Stimulated activated naive B cell treated with anti-CD40 and anti-IgM and Interleukin-4, amounts not matched to agents 10 μg/mL and 1 μg/mL and 100 μg/mL, for 72 hours (primary cell): ENCODE results near the gene RTTN.

Experiments used
- ATAC-seq, 2 donors: fragments of 150-1000 bp; cut with Tn5 transposase; replicated peaks; 2 replicates each; pipeline ENCODE4 v1.10.0; 2021; ENCODE audit warnings: moderate library complexity in 1 of 2
- DNase-seq: peaks from one replicate; pipeline ENCODE4 v3.0.0; 2021
- H3K27ac Mint-ChIP-seq: one replicate; pipeline ENCODE4 v1.8.0; 2022; ENCODE audit warnings: mild to moderate bottlenecking, mixed read lengths
- H3K27me3 Mint-ChIP-seq, 2 donors: one replicate each; pipeline ENCODE4 v1.8.0; 2022; ENCODE audit warnings: mixed read lengths in 2 of 2
- H3K36me3 Mint-ChIP-seq, 2 donors: one replicate each; pipeline ENCODE4 v1.8.0; 2022; ENCODE audit warnings: mixed read lengths in 2 of 2, mild to moderate bottlenecking in 1 of 2
- H3K4me1 Mint-ChIP-seq, 2 donors: one replicate each; pipeline ENCODE4 v1.8.0; 2022; ENCODE audit warnings: mixed read lengths in 2 of 2, mild to moderate bottlenecking in 1 of 2
- H3K4me3 Mint-ChIP-seq, 2 donors: one replicate each; pipeline ENCODE4 v1.8.0; 2022; ENCODE audit warnings: mild to moderate bottlenecking in 2 of 2, mixed read lengths in 2 of 2, moderate library complexity in 1 of 2
- H3K9me3 Mint-ChIP-seq, 2 donors: one replicate each; pipeline ENCODE4 v1.8.0; 2022; ENCODE audit warnings: mixed read lengths in 2 of 2, mild to moderate bottlenecking in 1 of 2

Gene RTTN

GRCh38 chr18:70030728-70031127, 174.8 kb downstream of the RTTN start:
- Mint-ChIP-seq H3K36me3 (peaks cover 28 to 46% of the 10 kb centered on the region in 2 donors), H3K27me3 (no peaks in the 10 kb centered on the region), H3K27ac (no peak overlapping the region), H3K9me3 (no peaks in the 10 kb centered on the region), H3K4me1 (no peaks in the 10 kb centered on the region), H3K4me3 (no peak overlapping the region)
- ATAC-seq (no peak), DNase-seq (no peak)

- ATAC-seq (no peak), DNase-seq (no peak)
- peaks cover 35 to 49% of the 10 kb centered on the region in 2 donors for H3K36me3 Mint-ChIP-seq
- no peaks in the 10 kb centered on the region for H3K27me3 Mint-ChIP-seq
- no peak overlapping the region for H3K4me3 Mint-ChIP-seq
- no peak overlapping the region for H3K27ac Mint-ChIP-seq
- H3K4me1 Mint-ChIP-seq, result no peaks in the 10 kb centered on the region
- H3K9me3 Mint-ChIP-seq, result no peaks in the 10 kb centered on the region
These were observed 176.3 kb downstream of the RTTN start for GRCh38 chr18:70029163-70029562.

GRCh38 chr18:70028734-70029133, 176.8 kb downstream of the RTTN start:
- ATAC-seq (no peak), DNase-seq (no peak)
- no peaks in the 10 kb centered on the region for H3K4me1 Mint-ChIP-seq
- no peaks in the 10 kb centered on the region for H3K9me3 Mint-ChIP-seq
- H3K27me3 Mint-ChIP-seq, result no peaks in the 10 kb centered on the region
- H3K27ac Mint-ChIP-seq, result no peak overlapping the region
- no peak overlapping the region for H3K4me3 Mint-ChIP-seq
- peaks cover 34 to 49% of the 10 kb centered on the region in 2 donors for H3K36me3 Mint-ChIP-seq

GRCh38 chr18:70028084-70028483, 177.4 kb downstream of the RTTN start:
- no peaks in the 10 kb centered on the region for H3K9me3 Mint-ChIP-seq
- no peak for ATAC-seq

GRCh38 chr18:70025580-70025979, 179.9 kb downstream of the RTTN start:
- no peak for DNase-seq
- H3K4me3 Mint-ChIP-seq, result no peak overlapping the region
- H3K27ac Mint-ChIP-seq, result no peak overlapping the region
- no peaks in the 10 kb centered on the region for H3K9me3 Mint-ChIP-seq
- ATAC-seq, result no peak
- peaks cover 40 to 50% of the 10 kb centered on the region in 2 donors for H3K36me3 Mint-ChIP-seq
- H3K4me1 Mint-ChIP-seq, result no peaks in the 10 kb centered on the region
- no peaks in the 10 kb centered on the region for H3K27me3 Mint-ChIP-seq

More at GRCh38 chr18:70028084-70028483, 177.4 kb downstream of the RTTN start:
- H3K4me3 Mint-ChIP-seq, result no peak overlapping the region
- no peak for DNase-seq
- H3K27ac Mint-ChIP-seq, result no peak overlapping the region
- no peaks in the 10 kb centered on the region for H3K4me1 Mint-ChIP-seq
- peaks cover 38 to 48% of the 10 kb centered on the region in 2 donors for H3K36me3 Mint-ChIP-seq
- H3K27me3 Mint-ChIP-seq, result no peaks in the 10 kb centered on the region

- H3K36me3 Mint-ChIP-seq, result peaks cover 41 to 50% of the 10 kb centered on the region in 2 donors
- H3K27me3 Mint-ChIP-seq, result no peaks in the 10 kb centered on the region
- DNase-seq (no peak), ATAC-seq (no peak)
- H3K4me3 Mint-ChIP-seq, result no peak overlapping the region
- H3K27ac Mint-ChIP-seq, result no peak overlapping the region
- H3K4me1 Mint-ChIP-seq, result no peaks in the 10 kb centered on the region
- no peaks in the 10 kb centered on the region for H3K9me3 Mint-ChIP-seq
These were observed 180.7 kb downstream of the RTTN start for GRCh38 chr18:70024829-70025228.

GRCh38 chr18:70024093-70024492, 181.4 kb downstream of the RTTN start:
- H3K9me3 Mint-ChIP-seq, result no peaks in the 10 kb centered on the region
- H3K27ac Mint-ChIP-seq, result no peak overlapping the region
- H3K36me3 Mint-ChIP-seq, result peaks cover 42 to 50% of the 10 kb centered on the region in 2 donors
- no peaks in the 10 kb centered on the region for H3K27me3 Mint-ChIP-seq
- H3K4me1 Mint-ChIP-seq, result no peaks in the 10 kb centered on the region
- H3K4me3 Mint-ChIP-seq, result no peak overlapping the region
- ATAC-seq, result no peak
- no peak for DNase-seq

- ATAC-seq, result no peak
- Mint-ChIP-seq H3K36me3 (peaks cover 43 to 45% of the 10 kb centered on the region in 2 donors), H3K9me3 (no peaks in the 10 kb centered on the region), H3K27me3 (no peaks in the 10 kb centered on the region), H3K27ac (no peak overlapping the region), H3K4me3 (no peak overlapping the region), H3K4me1 (no peaks in the 10 kb centered on the region)
- no peak for DNase-seq
These were observed 182.9 kb downstream of the RTTN start for GRCh38 chr18:70022636-70023035.

- Mint-ChIP-seq H3K9me3 (no peaks in the 10 kb centered on the region), H3K27ac (no peak overlapping the region), H3K4me1 (no peaks in the 10 kb centered on the region), H3K27me3 (no peaks in the 10 kb centered on the region), H3K36me3 (peaks cover 43 to 47% of the 10 kb centered on the region in 2 donors), H3K4me3 (no peak overlapping the region)
- DNase-seq, result no peak
- no peak for ATAC-seq
These were observed 184.0 kb downstream of the RTTN start for GRCh38 chr18:70021498-70021897.

GRCh38 chr18:70021043-70021442, 184.4 kb downstream of the RTTN start:
- Mint-ChIP-seq H3K36me3 (peaks cover 40 to 46% of the 10 kb centered on the region in 2 donors), H3K27ac (no peak overlapping the region), H3K27me3 (no peaks in the 10 kb centered on the region), H3K4me1 (no peaks in the 10 kb centered on the region), H3K9me3 (no peaks in the 10 kb centered on the region), H3K4me3 (no peak overlapping the region)
- DNase-seq (no peak), ATAC-seq (no peak)

- no peaks in the 10 kb centered on the region for H3K9me3 Mint-ChIP-seq
These were observed 185.5 kb downstream of the RTTN start for GRCh38 chr18:70019991-70020390.

GRCh38 chr18:70019136-70019535, 186.4 kb downstream of the RTTN start:
- DNase-seq (no peak), ATAC-seq (no peak)
- no peak overlapping the region for H3K4me3 Mint-ChIP-seq
- no peaks in the 10 kb centered on the region for H3K27me3 Mint-ChIP-seq
- H3K36me3 Mint-ChIP-seq, result peaks cover 36 to 49% of the 10 kb centered on the region in 2 donors
- H3K9me3 Mint-ChIP-seq, result no peaks in the 10 kb centered on the region
- peaks cover 0 to 3% of the 10 kb centered on the region in 2 donors for H3K4me1 Mint-ChIP-seq
- no peak overlapping the region for H3K27ac Mint-ChIP-seq

More at GRCh38 chr18:70019991-70020390, 185.5 kb downstream of the RTTN start:
- DNase-seq (no peak), ATAC-seq (no peak)
- Mint-ChIP-seq H3K36me3 (peaks cover 38 to 47% of the 10 kb centered on the region in 2 donors), H3K27ac (no peak overlapping the region), H3K4me1 (peaks cover 0 to 3% of the 10 kb centered on the region in 2 donors), H3K4me3 (no peak overlapping the region), H3K27me3 (no peaks in the 10 kb centered on the region)

- ATAC-seq, result no peak
- Mint-ChIP-seq H3K9me3 (peaks cover 10 to 12% of the 10 kb centered on the region in 2 donors), H3K27me3 (no peaks in the 10 kb centered on the region), H3K4me3 (no peak overlapping the region), H3K4me1 (peaks cover 0 to 3% of the 10 kb centered on the region in 2 donors), H3K27ac (no peak overlapping the region), H3K36me3 (peaks cover 31 to 51% of the 10 kb centered on the region in 2 donors)
- DNase-seq, result no peak
These were observed 190.4 kb downstream of the RTTN start for GRCh38 chr18:70015127-70015526.

GRCh38 chr18:70005580-70005979, 199.9 kb downstream of the RTTN start:
- no peak overlapping the region for H3K27ac Mint-ChIP-seq

GRCh38 chr18:70004696-70005095, 200.8 kb downstream of the RTTN start:
- no peak overlapping the region for H3K27ac Mint-ChIP-seq
- H3K4me1 Mint-ChIP-seq, result peaks cover 0 to 2% of the 10 kb centered on the region in 2 donors
- H3K9me3 Mint-ChIP-seq, result peaks cover 2% of the 10 kb centered on the region in 2 donors
- H3K4me3 Mint-ChIP-seq, result no peak overlapping the region
- DNase-seq (no peak), ATAC-seq (no peak)
- no peaks in the 10 kb centered on the region for H3K27me3 Mint-ChIP-seq
- H3K36me3 Mint-ChIP-seq, result peaks cover 36 to 51% of the 10 kb centered on the region in 2 donors

More at GRCh38 chr18:70005580-70005979, 199.9 kb downstream of the RTTN start:
- Mint-ChIP-seq H3K4me1 (peaks cover 0 to 2% of the 10 kb centered on the region in 2 donors), H3K4me3 (no peak overlapping the region), H3K36me3 (peaks cover 44 to 60% of the 10 kb centered on the region in 2 donors), H3K27me3 (no peaks in the 10 kb centered on the region), H3K9me3 (peaks cover 9 to 10% of the 10 kb centered on the region in 2 donors)
- no peak for ATAC-seq
- DNase-seq, result no peak

- Mint-ChIP-seq H3K4me1 (peaks cover 0 to 5% of the 10 kb centered on the region in 2 donors), H3K27me3 (no peaks in the 10 kb centered on the region), H3K36me3 (peaks cover 24 to 54% of the 10 kb centered on the region in 2 donors), H3K9me3 (peaks cover 0 to 6% of the 10 kb centered on the region in 2 donors), H3K4me3 (no peak overlapping the region), H3K27ac (no peak overlapping the region)
- ATAC-seq (no peak), DNase-seq (no peak)
These were observed 205.8 kb downstream of the RTTN start for GRCh38 chr18:69999656-70000055.
